Stimulated activated CD4-positive, alpha-beta T cell treated with anti-CD3 and anti-CD28 coated beads, Interleukin-12 subunit alpha, Interleukin-12 subunit beta, amount 100 ng/mL, for 48 hours (primary cell): ENCODE measurements around the gene RASAL2.

Experiments
- DNase-seq, 3 donors: peaks; one replicate each; pipeline ENCODE4 v3.0.0-alpha.2; 2020; ENCODE audit warnings: low read depth in 2 of 3, low spot score in 1 of 3

The RASAL2 gene

DNA sequence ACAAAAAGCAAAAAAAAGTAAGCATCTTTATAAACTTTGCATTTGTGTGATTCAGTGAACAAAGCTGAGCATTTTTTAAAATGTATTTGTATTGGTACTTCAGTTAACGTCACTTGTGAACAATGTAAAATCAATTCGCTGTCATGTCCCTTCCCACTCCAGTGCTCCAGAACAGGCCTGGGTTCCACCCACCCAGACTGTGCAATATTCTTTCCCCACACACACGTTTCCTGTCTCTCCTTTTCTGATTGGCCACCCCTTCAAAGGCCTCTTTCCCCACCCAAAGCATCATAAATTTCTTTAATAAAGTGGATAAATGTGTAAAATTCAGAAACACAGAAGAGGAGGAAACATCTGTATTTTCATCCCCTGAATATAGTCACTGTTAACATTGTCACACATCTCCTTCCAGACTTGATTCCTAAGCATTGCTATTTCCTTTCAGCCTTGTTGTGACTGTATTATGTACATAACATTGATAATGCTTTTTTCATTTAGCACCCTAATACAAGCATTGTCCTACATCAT, 390.9 kb downstream of the RASAL2 start:
- no peak for DNase-seq

DNA sequence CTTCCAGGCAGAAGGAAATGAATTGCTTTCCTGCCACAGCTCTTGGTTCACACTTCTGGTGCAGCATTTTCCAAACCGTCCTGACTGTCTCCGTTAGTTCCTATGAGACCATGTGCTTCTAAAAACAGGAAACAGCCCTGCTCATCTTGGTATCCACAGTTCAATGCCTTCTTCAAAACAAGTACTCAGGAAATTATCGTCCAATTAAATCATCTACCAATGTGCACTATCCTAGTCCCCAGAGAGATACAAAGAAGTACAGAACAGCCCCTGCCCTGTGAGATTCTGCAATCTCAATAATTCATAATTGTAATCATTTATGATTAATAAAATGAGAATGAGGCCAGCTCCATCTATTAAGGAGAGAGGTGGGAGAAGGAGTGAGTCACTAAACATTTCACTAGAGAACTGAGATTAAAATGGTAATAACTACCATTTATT, 391.7 kb downstream of the RASAL2 start:
- DNase-seq = no peak

DNA sequence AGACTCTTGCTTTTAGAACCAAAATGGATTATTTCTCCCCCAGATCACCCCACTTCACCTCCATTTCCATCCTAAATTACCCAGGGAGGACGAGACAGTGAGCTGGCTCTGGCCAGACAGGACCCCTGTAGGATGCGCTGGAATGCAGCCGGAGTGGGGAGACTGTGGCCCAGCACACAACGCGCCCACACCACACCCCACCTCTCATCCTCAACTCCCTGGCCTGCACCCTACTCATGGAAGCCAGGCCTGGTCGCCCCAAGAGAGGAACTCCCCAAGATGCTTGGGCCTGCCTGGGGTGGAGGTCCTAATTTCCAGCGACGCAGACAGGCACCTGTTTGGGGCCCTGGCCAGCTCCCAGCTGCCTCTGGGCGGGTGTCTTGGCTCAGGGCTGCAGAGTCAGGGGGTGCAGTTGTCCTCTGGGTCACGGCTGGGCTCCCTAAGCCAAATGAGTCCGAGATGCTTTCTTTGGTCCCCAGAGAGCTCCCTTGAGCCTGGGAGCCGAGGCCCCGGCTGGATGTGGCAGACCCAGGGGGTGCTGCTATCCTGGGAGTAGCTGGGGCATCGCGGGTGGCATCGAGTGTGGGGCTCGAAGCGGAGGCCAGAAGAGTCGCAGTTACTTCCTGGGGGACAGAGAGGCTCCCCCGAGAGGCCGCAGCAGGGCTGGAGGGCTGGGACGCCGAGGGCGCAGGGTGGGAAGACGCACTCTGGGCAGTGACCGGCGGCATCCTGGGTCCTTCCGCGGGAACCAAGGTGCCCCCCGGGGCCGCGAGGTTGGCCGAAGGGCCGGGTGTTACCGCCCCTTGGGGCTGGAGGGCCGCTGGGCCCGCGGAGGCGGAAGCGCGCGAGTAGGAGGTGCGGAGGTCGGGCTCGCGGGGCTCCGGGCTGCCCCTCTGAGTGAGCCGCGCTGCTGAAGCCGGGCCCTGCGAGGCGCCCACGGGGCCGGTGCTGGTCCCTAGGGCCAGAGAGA, 392.5 kb downstream of the RASAL2 start:
- no peak for DNase-seq

DNA sequence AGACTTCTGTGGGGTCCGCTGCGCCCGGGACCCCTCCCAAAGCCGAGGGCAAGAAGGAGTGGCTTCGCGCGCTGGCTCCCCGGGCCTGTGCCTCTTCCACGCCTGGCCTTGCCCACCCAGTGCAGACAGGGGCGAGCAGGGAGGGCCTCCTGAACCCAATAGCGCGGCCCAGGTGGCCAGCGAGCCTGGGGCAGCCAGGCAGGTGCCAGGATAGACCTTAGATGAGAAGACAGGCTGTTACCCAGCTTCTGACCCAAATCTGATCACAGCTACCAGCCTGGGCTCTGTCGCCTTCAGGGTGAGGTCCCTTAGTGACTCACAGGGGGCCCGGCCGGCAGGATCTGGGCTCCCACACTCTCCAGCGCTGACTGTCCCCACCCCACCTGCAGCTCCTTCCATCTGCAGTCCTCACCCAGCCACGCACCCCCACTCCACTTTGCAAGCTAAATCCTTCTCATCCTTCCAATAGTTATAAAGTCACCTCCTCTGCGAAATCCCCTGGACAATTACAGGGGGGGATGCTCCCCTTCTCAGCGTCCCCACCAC, 393.2 kb downstream of the RASAL2 start:
- no peak for DNase-seq

DNA sequence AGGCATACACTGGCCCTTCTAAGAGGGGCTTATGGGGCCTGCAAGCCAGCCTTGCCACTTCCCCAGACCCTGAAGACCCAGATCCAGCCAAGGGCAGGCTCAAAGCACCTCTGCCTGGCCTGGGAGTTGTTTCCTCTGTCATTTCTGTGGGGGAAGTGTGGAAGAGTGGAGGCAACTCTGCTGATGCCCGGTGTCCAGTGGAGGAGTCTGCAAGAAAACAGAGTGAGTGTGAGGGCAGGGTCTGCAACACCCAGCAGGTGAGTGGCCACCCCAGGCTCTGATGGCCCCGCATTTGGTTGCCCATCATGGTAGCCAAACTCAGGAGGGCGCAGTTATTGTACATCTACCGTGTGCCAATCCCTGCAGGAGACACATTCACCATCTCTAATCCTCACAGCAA, 394.5 kb downstream of the RASAL2 start:
- DNase-seq = no peak

DNA sequence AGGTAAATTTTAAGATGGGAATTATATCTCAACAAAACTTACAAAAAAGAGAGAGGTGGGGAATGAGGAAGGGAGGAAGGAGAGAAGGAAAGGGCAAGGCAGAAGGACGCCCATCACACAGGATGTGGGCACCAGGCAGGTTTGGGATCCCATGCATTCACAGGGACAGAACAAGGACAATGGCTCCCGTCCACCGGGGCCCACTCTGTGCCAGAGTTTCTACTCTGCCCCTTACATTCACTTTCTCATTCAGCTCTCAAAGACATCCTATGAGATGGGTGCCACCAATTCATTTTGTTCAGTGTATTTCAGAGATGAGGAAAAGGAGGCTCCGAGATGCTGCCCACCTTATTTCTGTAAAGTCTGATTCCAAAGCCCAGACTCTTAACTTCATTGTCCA, 395.5 kb downstream of the RASAL2 start:
- no peak for DNase-seq

DNA sequence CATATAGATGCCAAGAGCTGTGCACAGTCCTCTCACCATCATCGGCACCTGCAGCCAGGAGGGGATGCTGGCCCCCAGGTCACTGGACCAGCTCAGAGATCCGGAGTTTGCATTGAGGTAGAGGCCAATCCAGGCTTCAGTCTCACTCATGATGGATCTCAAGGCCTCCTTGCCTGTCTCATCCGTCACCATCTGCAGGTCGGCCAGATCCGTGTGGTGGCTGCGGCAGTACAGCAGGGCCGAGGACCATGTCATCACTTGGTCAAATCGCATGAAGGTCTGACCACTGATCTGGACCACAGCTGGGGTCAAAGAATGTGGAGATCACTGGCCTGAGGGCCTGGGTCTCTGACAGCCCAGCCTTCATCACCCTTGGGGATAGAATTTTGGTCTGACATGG, 396.2 kb downstream of the RASAL2 start:
- DNase-seq = no peak

DNA sequence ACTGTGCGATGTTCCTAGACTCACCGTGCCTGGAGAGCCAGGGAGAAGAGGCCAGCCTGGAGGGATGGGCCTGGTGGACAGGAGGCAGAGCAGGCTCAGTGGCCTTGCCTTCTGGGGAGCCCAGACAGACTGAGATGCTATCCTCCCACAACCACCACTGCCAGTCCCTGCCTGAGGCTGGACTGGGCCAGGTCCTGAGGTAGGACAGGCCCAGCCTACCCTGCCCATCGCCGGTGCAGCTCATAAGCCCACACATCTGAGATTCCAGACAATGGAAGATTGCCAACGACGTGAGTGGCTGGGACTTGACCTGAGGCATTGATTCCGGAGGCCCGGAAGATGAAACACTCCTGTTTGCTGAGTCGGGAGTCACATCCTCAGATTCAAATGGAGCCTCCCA, 397.1 kb downstream of the RASAL2 start:
- DNase-seq = no peak

DNA sequence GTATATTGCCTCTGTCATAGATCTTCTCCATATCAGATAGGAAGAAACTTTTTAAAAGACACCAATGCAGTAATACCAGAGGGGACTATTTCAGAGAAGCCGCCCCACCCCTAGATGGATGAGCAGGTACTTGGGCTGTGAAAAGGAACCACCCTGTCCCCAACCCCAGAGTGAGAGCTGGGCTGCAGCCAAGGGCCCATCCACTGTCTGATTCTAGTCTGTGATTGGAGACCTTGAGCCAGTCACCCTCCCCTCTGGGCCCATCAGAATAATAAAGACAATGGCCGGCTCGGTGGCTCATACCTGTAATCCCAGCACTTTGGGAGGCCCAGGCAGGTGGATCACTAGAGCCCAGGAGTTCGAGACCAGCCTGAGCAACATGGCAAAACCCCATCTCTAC, 397.8 kb downstream of the RASAL2 start:
- no peak for DNase-seq

DNA sequence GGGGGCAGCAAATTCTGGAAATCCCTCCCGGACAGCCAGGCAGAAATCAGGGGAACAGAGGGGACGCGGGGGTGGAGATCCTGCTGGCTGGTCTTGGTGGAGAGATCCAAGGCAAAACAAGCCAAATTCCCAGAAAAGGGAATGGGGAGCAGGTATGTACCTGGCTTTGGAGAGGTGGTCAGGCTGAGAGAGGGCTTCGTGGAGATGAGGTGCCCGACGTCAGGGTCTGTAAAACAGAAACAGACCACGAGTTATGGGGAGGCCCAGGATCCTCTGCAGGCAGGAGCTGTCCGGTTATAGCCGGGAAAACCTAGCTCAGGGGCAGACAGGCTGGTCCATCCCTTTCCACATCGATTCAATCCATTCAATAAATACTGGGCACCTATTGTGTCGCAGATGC, 398.4 kb downstream of the RASAL2 start:
- no peak for DNase-seq

DNA sequence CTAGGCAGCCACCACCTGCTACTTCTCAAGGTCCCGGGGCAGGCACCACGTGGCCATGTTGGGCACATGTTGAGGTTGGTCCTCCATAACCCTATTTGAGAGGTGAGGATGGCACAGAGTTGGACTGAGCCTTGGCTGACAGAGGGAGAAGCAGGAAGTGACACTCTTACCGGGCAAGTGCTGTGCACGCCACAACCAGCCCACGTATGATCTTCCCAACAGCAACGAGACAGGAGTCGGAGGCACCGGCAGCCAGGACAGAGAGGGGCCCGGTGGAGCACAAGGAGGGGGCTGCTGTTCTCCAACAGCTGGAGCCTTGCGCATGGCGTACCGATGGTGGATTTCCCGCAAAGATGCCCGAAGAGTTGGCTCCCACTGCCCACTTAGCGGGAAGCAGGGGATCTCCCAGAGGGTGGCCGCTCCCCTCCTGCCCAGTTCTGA, 399.4 kb downstream of the RASAL2 start:
- no peak for DNase-seq

DNA sequence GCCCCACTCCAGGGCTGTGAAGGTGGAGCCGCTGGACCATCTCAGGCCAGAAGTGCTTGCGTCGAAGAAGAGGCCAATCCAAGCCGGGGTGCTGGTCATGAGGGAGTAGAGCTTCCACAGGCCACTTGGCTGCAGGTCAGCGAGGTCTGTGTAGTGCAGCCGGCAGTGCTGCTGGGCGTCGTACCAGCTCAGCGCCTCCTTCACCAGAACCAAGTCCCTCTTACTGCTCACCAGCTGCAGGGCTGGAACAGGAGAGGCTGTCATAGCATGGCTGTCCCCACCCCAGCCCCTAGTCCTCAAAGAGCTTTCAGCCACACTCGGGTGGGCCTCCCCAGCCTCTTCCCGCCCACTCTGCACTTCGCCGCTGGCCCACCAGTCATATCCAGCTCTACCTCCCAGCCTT, 400.7 kb downstream of the RASAL2 start:
- no peak for DNase-seq

DNA sequence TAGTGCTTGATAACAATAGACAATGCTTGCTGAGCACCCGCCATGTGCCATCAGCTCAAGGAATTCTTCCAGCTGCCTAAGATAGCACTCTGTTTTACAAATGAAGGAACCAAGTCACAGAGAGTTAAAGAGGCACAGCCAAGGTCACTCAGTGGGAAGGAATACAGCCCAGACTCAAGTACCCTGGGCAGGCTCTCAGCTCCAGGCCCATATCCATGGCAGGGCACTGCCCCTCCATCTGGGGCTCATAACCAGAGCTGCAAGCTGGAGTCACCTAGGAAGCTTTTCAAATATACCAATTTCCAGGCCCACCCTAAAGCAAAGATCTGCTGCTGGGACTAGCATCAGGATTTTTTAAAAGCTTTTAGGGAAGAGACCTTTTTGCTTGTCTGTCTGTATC, 401.3 kb downstream of the RASAL2 start:
- DNase-seq = no peak

DNA sequence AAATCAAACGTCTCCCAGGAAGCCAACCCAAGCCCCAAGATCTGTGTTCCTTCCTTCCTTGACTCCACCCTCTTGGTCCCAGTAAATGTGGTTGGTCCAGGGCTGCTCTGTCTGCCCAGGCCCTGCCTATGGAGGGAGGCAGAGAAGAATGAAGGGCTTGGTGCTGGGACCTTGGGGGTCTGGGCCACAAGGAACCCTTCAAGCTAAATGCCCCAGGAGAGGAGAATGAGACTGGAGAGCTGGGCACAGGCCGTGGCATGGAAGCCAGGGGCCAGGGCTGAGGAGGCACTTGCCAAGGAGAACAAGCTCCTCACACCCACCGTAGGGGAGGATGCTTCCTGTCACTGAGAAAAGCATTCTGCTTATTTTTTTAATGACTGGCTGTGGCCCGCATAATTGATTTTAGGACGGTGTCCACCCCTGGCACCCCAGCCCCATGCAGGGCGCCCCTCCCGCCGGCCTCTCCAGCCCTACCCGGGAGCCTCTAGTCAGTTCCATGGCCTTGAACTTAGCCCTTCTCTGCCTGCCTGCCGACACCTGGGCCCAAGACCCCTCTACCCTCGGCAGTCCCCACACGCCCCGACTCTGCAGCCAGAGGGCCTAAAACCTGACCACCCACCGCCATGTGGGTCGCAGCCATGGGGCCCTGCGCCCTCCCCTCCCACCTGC, 402.0 kb downstream of the RASAL2 start:
- DNase-seq = no peak

DNA sequence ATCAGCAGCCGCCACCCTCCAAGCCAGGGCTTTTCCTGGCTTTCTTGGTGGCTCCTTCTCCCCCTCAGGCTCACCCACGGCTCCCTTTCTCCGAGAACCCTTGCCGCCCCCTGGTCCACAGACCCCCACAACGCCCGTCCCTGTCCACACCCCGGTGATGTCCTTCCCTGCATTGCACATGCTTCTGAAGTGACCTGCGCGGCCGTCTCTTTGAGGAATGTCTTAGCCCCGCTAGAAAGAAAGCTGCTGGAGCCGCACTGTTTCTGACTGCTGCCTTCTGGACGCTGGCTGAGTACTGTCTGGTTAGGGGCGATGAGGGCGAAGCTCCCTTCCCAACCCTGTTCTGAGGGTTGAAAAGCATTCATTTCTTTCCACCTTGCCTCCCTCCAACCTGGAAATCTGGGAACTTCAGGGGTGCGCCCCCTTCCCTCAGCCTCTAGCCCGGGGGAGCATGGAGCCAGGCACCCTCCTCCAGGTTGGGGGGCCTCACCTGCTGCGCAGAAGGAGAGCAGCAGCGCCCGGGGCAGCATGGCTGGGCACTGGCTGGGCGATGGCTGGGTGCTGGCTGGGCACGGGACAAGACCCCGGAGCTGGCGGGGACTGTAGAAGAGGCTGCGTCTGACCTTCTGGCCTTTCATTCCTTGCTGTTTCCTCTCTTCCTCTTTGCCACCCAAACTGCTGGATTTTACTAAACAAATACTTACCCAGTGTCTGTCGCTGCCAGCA, 402.7 kb downstream of the RASAL2 start, which contains the start of gene CLEC20A:
Gene CLEC20A (minus strand): TSS at position 555 of the 726 bp plus-strand sequence. CDS start 25 bp downstream, at position 530.
- DNase-seq = no peak

DNA sequence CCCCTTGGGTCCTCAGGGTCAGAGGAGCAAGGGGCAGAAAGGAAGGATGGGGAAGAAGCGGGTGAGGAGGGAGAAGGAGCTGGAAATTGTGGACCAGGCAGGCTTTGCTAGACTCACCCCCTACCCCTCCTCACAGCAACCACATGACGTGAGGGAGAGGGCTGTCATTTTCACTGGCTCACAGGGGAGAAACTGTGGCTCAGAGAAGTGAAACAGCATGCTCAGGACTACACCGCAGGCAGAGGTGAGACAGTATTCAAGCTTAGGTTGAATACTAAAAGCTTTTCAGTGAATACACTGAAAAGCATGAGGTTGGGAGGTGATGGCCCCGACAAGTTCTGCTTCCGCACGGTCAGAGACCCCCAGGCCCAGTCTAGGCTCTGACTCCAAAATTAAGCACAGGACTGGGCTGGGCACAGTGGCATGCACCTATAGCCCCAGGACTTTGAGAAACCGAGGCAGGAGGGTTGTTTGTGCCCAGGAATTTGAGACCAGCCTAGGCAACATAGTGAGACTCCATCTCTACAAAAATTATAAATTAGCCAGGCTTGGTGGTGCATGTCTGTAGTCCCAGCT, 404.1 kb downstream of the RASAL2 start:
- DNase-seq = no peak

DNA sequence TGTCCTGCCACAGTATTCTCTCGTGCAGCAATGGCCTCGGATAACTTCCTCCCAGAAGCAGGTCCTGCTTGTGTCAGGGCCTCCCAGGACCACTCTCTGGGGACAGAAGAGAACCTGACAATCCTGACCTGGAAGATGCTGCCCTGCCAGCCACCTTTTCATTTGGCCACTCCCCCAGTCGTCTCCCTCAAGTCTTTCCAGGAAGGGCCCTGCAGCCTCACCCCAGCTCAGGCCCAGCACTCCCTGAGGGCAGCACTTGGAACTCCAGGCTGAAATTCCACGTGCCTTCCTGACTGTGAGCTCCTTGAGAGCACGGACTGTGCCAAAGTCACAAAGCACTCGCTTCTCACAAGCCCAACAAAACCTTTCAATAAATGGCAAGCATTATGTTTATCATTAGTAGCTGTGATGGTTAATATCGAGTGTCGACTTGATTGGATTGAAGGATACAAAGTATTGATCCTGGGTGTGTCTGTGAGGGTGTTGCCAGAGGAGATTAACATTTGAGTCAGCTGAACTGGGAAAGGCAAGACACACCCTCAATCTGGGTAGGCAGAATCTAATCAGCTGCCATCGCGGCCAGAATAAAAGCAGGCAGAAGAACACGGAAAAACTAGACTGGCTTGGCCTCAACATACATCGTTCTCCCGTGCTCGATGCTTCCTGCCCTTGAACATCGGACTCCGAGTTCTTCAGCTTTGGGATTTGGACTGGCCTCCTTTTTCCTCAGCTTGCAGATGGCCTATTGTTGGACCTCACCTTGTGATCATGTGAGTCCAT, 405.2 kb downstream of the RASAL2 start:
- DNase-seq = no peak

DNA sequence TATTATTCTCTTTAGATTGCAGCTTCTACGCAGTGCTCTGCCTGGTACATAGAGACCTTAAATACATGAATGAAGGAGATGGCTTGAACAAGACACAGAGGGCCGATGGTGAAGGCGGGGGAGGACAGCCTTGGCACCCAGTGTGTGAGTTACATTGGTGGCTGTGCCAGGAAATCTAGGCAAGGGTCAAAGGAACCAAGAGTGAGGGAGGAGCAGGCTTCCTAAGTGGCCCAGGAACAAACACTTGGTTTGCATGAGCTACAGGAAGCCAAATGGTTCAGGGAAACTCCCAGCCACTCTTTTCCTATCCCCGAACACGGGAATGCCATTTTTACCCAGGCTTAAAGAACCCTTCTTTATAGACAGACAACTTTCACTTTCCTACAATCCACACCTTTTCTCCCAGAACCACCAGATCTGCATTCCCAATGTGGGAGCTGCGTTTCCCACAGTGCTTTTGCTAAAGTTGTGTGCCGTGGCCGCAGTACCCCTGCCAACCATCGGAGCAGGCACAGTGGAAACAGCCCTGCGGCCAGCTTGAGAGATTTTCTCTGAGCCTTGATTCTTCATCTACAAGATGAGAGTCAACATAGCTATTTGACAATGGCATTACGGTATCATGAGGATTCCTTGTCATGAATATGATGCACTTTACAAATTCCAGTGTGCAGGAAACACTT, 406.3 kb downstream of the RASAL2 start:
- DNase-seq = no peak

DNA sequence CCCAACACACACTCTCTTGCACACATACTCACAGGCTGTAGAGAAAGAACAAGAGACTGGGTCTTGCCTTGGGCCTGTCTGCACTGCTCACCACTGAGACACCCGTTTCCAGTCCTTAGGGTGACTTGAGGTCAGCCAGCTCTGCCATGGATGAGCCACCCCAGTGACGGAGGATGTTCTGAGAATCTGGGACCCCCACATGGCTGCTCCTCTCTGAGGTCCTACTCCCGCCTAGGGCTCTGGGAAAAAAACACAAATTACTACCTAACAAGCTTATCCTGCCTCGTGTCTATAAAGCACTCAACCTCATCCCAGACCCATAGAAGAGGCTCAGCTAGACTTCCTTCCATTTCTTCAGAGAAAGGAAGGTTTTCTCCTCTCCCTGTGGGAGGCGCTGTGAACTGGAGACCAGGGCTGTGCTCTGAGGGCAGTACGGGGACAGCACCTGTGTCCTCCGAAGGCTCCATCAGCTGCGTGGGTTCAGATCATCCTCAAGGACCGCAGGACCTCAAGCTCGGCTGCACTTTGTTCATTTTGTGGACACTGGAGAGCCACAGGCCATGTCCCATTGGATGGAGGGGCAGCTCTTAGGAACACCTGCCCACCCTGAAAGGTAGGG, 407.1 kb downstream of the RASAL2 start:
- DNase-seq = no peak
